NCI-H748 (cell line): ENCODE results near the gene FOXO1.

Experiments
- DNase-seq: peaks from one replicate; lab custom pipeline; 2025; ENCODE audit not compliant: unreplicated experiment; lab: John Stamatoyannopoulos, UW

Gene FOXO1

DNA sequence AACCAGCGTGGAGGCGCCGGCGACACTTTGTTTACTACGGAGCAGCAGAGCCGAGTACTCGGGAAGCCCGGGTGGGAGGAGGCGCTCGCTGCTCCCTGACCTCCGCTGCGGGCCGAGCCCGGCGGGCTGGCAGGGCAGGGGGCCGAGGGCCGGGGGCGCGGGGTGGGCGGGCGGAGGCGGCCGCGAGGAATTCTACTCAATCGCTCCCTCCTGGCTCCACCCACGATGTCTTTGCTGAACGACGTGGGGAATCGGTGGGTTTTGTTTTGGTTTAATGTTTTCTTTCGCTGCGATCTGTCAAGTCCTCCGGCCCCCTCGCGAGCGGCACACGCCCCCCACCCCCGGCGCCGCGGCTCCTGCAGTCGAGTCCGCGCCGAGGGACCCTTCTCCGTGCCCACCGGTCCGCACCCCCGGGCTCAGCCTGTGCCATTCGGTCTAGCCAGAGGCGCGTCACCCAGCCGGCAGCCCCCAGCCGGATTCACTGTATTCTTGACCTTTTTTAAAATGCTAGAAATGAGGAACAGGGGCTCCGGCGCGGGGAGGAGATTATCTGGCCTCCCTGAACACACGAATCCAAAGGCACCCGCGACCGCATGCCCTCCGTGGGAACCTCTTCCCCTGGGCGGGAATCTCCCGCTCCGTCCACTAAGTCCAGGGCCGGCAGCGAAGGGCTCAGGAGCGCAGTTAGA, 636 bp upstream of the FOXO1 start:
- DNase-seq, result peak; percentile 71

DNA sequence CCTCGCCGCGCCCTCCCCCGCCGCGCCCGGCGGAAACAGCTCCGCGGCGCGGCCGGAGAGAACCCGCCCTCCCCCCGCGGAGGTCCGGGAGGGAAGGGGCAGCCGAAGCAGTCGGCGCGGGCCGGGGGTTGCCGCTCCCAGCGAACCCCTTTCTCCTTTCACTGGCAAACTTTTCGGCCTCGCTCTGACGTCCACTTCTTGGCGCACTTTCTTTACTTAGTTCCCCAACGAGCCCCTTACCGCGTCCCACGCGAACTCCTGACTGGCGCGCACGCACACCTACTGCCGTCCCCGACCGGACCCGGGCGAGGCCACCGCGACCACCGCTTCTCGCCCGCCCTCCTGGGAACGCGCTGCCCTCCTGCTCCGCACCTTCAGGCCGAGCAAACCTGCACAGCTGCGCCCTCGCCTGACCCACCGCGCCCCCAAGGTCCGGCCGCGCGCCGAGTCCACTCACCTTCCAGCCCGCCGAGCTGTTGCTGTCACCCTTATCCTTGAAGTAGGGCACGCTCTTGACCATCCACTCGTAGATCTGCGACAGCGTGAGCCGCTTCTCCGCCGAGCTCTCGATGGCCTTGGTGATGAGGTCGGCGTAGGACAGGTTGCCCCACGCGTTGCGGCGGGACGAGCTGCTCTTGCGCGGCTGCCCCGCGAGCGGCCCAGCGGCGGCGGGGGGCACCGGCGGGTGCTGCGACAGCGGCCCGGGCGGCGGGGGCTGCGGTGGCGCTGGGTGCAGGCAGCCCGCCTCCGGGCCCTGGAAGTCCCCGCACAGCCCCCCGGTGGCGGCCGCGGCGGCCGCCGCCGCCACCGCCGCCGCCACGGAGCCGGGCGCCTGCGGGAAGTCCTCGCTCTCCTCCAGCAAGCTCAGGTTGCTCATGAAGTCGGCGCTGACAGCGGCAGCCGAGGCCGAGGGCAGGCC, 1.1 kb downstream of the FOXO1 start:
- peak; percentile 68 for DNase-seq

DNA sequence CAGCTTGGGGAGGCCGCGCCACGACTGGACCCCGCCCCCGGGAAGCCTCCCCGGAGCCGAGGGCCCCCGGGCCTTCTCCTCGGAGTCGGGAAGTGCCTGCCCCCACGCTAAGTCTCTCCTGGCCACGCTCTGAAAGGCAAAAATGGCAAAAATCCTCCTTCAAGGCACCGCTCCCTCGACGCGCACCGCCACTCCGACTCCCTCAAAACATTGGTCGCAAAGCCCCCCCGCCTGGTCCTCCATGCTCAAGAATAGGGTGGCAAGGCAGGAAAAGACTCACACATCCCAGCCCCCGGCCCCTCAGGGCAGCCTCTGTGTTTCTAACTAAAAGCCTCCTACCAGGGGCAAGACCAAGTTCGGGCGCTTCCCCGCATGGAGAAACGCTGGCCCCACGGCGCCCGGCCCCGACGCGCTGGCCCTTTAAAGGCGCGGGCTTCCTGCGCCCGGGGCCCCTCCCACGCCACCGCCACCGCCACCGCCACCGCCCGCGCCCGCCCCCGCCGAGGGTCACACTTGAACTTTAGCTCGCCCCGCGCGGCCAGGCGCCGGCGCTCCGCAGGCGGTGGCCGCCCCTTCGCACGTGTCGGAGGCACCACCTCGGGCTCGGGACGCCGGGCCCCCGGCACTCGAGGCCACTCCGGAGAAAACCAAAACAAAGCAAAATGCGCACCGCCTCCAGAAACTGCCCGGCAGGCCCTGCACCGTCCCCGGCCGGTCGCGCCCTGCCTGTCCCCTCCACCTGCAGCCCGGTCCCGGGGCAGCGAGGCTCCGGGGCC, 1.9 kb downstream of the FOXO1 start:
- peak; percentile 31 for DNase-seq

GRCh38 chr13:40664100-40664349, 2.4 kb downstream of the FOXO1 start:
- peak; percentile 16 for DNase-seq

GRCh38 chr13:40662866-40663265, 3.6 kb downstream of the FOXO1 start:
- DNase-seq, result no peak

DNA sequence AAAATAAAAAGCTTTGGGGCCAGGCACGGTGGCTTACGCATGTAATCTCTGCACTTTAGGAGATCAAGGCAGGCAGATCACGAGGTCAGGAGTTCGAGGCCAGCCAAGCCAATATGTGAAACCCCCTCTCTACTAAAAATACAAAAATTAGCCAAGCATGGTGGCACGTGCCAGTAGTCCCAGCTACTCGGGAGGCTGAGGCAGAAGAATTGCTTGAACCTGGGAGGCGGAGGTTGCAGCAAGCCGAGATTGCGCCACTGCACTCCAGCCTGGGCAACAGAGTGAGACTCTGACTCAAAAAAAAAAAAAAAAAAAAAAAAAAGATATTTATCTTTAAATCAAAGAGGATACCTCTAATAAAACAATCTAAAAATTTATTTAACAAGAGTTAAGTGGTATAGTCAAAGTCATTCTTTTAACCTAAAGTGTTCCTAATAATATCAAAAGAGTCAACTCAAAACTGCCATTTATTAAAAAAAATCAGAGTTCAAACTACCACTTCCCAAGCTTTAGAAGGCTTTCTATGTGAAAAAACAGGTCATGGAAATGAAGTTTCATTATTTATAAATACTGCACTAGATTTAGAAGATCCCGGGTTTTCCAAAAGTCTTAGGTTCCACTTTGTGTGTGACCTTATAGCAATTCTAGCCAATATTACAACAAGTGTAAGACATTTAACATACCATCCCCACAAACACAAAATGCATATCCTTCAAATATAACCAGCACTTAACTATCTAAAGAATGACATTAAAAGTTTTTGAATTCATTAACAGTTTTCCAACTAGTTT, 4.4 kb downstream of the FOXO1 start:
- no peak for DNase-seq

DNA sequence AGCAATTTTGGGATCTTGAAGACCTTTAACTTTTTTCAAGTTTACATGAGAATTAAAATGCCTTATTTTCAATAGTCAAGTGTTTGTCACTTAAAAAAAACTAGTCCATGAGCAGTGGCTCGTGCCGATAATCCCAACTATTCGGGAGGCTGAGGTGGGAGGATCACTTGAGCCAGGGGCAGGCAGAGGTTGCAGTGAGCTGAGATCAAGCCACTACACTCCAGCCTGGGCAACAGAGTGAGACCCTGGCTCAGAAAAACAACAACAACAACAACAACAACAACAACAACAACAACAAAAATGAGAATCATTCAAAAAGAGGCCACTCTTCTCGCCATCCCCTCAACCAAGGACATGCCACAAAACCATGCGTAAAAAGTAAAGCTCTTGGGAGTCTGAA, 5.7 kb downstream of the FOXO1 start:
- no peak for DNase-seq

GRCh38 chr13:40660141-40660664, 6.2 kb downstream of the FOXO1 start:
- no peak for DNase-seq

DNA sequence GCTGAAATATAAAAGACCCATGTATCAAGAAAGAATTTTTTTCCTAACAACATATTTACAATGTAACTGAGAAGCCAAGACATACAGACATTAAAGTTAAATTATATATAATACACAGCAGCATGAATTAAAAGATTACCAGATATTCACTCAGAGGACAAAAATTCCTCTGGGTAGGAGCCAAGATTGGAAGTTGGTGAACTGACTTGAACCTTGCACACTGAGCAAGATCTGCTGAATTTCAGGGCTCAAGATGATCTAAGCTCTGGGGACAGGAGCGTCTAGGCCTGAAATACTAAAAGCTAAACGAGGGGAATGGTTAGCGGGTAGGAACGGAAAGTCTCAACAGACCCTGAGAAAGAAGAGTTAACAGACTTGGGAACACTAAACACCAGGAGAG, 8.5 kb downstream of the FOXO1 start:
- DNase-seq, result no peak

GRCh38 chr13:40657307-40657706, 9.1 kb downstream of the FOXO1 start:
- no peak for DNase-seq

DNA sequence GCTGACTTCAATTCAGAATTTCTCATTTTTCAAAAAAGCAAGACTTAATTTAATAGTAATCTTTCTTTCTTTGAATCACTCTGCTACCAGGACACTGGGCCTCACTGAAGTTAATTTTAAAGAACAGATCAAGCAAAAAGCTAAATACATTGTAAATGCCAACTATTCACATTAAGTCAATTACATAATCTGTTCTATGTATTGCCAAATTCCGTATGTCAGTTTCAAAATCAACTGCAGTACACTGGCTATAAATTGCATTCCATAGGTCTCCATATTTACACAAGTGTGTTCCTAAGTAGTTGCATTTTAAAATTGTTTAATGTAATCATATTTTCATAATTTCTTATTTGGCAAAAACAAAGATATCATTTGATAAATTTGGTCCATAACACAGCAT, 10.1 kb downstream of the FOXO1 start:
- DNase-seq, result no peak

DNA sequence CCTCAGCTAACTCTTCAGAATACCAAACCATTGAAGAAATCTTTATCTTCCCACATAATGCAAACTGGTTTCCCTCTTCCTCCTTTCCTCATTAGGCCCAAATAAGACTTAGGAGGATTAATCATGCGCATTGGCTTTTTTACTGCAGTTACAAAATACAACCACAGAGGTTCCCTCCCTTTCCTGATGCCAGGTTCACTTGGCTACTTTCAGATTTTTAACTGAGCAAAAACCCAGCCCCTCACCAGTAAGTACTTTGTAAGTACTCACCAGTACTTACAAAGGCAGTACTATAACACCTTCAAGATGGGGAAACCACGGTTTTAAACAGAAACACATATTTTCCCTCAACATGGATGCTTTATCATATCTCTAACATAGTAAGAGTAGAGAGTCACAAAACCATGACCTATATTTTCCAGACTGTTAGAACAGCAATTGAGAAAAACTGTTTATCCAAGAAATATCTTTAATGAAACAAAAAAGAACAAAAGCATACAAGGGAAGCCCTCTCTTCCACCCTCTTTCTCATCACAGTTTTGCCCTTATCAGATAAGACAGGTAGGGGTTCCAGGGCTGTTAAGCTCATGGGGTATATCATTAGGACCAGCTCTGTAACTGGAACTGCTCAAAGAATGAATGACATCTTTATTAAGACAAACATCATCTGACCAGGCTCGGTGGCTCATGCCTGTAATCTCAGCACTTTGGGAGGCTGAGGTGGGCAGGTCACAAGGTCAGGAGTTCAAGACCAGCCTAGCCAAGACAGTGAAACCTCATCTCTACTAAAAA, 12.7 kb downstream of the FOXO1 start:
- no peak for DNase-seq

DNA sequence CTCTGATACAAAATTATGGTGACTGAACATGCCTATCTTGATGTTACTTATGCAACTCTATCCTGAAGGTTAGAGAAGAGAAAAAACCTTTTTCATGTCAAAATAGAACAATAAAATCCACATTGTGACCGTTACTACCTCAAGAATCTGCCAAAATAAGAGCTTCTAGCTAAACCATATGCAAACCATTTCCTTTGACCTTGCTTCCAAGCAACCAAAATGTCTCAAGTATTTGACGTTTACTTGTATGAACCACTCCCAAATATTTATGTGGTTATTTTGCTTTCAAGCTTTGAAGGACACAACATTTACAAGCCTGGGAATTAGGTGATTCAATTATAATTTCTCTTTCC, 13.9 kb downstream of the FOXO1 start:
- DNase-seq, result no peak

- DNase-seq, result no peak
These were observed 14.4 kb downstream of the FOXO1 start for GRCh38 chr13:40651866-40652587.

GRCh38 chr13:40648841-40649240, 17.6 kb downstream of the FOXO1 start:
- DNase-seq, result no peak

- peak; percentile 4 for DNase-seq
These were observed 18.4 kb downstream of the FOXO1 start for GRCh38 chr13:40648040-40648439.

DNA sequence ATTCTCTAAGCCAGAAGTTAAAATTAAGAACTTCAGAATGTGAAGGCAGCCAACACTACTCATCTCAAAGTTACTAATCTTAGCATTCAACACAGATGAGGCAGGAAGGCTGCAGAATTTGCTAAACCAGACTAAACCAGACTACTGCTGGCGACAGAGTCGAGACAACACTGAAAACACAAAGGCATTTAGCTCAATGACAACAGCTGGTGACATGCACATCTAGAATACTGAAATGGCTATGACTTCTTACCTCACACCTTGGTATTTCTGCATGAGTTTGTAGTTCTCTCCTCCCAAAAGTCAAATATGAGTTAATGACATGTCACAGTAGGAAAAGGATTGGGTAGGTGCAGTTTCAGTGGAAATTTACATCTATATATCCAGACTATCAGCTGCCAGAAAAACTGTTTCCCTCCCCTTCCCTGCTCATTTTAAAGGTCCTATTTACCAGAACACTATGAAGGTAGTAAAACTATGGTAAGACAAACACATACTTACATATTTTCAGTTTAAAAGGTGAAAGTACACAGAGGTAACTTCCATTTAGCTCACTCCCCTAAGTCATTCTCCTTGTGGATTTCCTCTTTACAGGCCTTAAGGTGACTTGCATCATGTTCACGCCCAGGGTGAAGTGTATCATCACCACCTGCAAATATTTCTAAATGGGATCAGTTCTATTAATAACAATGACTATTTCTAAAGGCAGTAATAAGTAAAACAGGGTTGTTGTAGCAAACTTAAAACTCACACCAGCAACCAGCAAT, 21.4 kb downstream of the FOXO1 start:
- DNase-seq, result no peak

- DNase-seq, result no peak
These were observed 25.5 kb downstream of the FOXO1 start for GRCh38 chr13:40640845-40641458.
